Coronary artery (tissue), 2 donors: ENCODE data around the gene CST1.
A peak's percentile ranks its signal among the peaks of the same experiment; 100 is the strongest.
"Not testable (repeated sequence)": the region's sequence is repeated elsewhere in the genome, so short reads cannot be mapped to it uniquely, and the experiment has no call there.

Experiments
- DNase-seq: peaks from one replicate; pipeline ENCODE4 v3.0.0-alpha.2; 2017; ENCODE audit warnings: low spot score
- H3K27ac ChIP-seq, 2 donors: fragments of 200-600 bp; sonication (generic); one replicate each; pipeline ENCODE4 v1.5.1; 2016 to 2019
- H3K4me3 ChIP-seq: fragments of 200-600 bp; sonication (generic); 2 replicates; pipeline ENCODE4 v1.5.1; 2016; ENCODE audit warnings: mild to moderate bottlenecking, moderate library complexity
- CTCF ChIP-seq: fragments of 200-600 bp; sonication (generic); IDR thresholded peaks from one replicate; pipeline ENCODE4 v1.5.1; 2019; ENCODE audit warnings: antibody characterized with exemption

The CST1 gene

GRCh38 chr20:23744817-23745216 lies 5.9 kb downstream of the CST1 start:
- DNase-seq: no peak
- Histone ChIP-seq H3K27ac (no peak overlapping the region), H3K4me3 (no peak overlapping the region)
- no peak for TF ChIP-seq CTCF

GRCh38 chr20:23735391-23735790 lies 15.3 kb downstream of the CST1 start:
- not testable (repeated sequence) for H3K4me3 ChIP-seq, H3K27ac ChIP-seq, DNase-seq

GRCh38 chr20:23734949-23735348 lies 15.8 kb downstream of the CST1 start:
- not testable (repeated sequence) for H3K27ac ChIP-seq, DNase-seq, H3K4me3 ChIP-seq

DNA sequence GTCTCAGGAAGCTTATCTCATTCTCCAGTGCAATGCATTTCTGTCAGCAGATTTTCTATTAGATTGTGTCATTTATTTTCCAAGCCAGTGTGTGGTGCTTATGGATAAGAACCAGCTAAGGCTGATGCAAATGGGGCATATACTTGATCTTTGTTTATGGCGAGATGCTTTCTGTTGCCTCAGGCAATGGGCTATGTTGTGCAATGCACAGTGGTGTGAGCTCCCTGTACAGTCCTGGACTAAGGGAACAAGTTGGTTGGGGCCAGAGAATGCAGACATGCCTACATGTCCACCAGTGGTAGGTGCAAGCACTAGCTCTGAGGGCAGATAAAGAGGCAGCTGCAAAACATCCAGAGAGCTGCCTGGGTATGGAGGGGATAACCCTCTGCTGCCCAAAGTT lies 16.3 kb downstream of the CST1 start:
- DNase-seq: peak; percentile 9
- not testable (repeated sequence) for H3K27ac ChIP-seq, H3K4me3 ChIP-seq

DNA sequence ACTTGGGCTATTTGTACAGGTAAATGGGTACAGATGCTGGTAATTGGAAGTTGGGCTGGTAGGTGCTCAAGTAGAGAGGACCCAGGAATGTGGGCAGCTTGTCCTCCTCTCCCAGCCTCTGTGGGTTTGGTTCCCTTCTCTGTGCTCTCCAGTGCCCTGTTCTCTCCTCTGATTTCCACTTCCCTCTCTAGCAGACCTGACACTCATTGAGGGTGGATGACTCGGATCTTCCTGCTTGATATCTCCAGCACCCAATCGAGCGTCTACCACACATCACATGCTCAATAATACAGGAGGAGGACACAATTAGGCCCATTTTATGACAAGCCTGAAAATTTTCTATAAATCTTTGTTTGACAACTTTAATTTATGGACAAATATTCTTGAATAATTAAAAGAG lies 23.7 kb downstream of the CST1 start:
- DNase-seq: no peak
- Histone ChIP-seq H3K4me3 (no peak overlapping the region), H3K27ac (no peak overlapping the region)
- TF ChIP-seq CTCF: no peak

- TF ChIP-seq CTCF: no peak
- Histone ChIP-seq H3K4me3 (no peak overlapping the region), H3K27ac (no peak overlapping the region)
- no peak for DNase-seq
These were observed 25.6 kb downstream of the CST1 start for GRCh38 chr20:23725102-23725501.

DNA sequence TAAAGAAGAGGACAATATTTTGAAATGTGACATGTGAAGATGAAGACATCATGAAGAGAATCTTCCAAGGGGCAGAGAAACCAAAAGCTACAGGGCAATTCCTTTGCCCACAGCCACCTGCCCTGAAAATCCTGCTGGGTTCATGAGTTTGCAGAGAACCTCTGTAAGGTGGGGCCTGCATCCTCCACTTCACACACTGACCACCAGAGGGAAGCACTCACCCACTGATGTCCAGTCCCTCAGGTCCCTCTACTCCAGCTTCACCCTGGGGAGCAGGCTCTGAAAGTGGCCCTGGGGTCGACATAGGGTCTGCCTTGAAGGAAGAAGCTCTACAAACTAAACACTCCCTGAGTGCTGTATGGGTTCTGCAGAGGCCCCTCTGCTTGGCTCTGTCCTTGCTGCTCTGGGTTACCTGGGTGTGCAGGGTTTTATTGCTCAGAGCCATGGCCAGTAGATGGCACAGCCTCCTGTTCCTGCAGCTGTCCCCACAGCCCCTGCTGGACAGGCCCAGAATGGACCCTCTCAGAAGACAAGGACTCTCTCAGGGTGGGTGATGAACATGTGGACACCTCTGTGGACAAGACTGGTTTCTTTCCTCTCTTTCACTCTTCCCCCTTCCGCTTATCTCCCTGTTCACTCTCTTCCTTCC lies 27.0 kb downstream of the CST1 start:
- DNase-seq, H3K4me3 ChIP-seq, H3K27ac ChIP-seq: not testable (repeated sequence)

- H3K4me3 ChIP-seq, H3K27ac ChIP-seq, DNase-seq: not testable (repeated sequence)
These were observed 27.9 kb downstream of the CST1 start for GRCh38 chr20:23722851-23723250.

DNA sequence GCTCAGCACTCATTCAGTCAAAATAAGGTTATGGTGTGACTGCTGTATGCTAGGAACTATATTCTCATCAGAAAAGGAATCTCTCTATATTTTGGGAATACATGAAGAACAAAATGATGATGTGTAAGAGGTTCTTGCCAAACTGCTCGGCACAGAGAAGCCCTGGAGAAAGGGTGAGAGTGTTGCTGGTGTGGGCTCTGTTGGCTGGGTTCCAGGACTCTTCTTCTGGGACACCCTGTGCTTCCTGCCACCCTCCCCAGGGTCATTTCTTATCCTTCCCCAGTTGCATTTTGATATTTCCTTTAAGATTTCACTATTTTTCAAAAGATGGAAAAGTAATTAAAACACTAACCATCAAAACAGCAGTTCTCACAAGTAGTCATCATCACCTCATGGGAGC lies 28.8 kb downstream of the CST1 start:
- no peak for TF ChIP-seq CTCF
- H3K4me3 ChIP-seq: no peak overlapping the region
- no peak for DNase-seq

DNA sequence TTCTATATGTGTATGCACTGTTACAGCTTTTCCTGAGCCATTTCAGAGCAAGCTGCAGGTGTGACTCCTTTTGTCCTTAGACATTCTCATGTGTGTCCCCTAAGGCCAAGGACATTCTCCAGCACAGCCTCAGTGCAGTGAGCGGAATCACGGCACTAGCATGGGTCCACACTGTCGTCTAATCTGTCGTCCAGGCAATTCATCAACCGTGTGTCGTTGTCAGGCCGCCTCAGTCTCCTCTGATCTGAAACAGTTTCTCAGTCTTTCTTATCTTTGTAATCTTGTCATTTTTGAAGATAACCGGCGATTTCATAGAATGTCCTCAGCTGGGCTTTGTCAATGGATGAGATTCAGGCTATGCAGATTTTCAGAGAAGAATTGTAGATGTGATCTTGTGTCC lies 31.4 kb downstream of the CST1 start:
- H3K4me3 ChIP-seq, H3K27ac ChIP-seq, DNase-seq: not testable (repeated sequence)

More for the DNA sequence above, 28.8 kb downstream of the CST1 start:
- no peak overlapping the region for H3K27ac ChIP-seq

DNA sequence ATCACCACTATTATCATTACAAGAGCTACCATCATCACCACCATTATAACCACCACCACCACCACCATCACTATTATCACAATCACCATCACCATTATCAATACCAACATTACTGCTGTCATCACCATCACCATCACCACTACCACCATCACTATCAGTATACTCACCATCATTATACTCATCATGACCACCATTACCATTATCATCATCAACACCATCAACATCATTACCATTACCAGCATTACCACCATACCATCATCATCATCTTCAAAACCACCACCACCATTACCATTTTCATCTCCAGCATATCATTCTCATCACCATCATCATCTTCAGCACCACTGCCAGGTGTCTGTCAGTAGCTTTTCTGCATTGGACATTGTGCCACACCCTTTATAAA lies 39.0 kb downstream of the CST1 start:
- DNase-seq, H3K4me3 ChIP-seq, H3K27ac ChIP-seq: not testable (repeated sequence)
